HepG2 (cell line): Measurements from ENCODE around the gene MGMT. TPM values are rescaled to one million over a fixed set of nuclear protein-coding genes. Genes with fewer than 3 reads are reported as not detected.

Experiments
- BCL6 ChIP-seq: IDR thresholded peaks from 2 replicates; pipeline ENCODE4 v1.6.1; 2016; ENCODE audit warnings: missing genetic modification reagents, missing compliant biosample characterization
- CEBPG ChIP-seq: IDR thresholded peaks from 2 replicates; pipeline ENCODE4 v1.6.1; 2016
- EP300 ChIP-seq, 3 experiments: sonication (generic) in 1 of 3; formaldehyde crosslinking in 1 of 3; IDR thresholded peaks; 2 replicates each; pipeline versions ENCODE4 v1.5.1 to v1.6.1; 2011 to 2020; ENCODE audit warnings: low read depth in 2 of 3, low read length in 2 of 3, borderline replicate concordance in 1 of 3, improper control_type of control experiment in 1 of 3, mild to moderate bottlenecking in 1 of 3, missing genetic modification reagents in 1 of 3, moderate library complexity in 1 of 3
- NFE2L2 ChIP-seq: fragments of 150-350 bp; IDR thresholded peaks from 2 replicates; pipeline ENCODE4 v1.6.1; 2014; ENCODE audit warnings: low read length
- NR3C1 ChIP-seq: sonication (generic); formaldehyde crosslinking; IDR thresholded peaks from 2 replicates; pipeline ENCODE4 v1.4.0; 2020; ENCODE audit warnings: missing genetic modification reagents
- PAF1 ChIP-seq: IDR thresholded peaks from 2 replicates; pipeline ENCODE4 v1.6.1; 2016; ENCODE audit warnings: missing genetic modification reagents, missing compliant biosample characterization
- PAWR ChIP-seq: sonication (generic); formaldehyde crosslinking; IDR thresholded peaks from 2 replicates; pipeline ENCODE4 v1.4.0; 2020; ENCODE audit warnings: missing genetic modification reagents, mild to moderate bottlenecking, borderline replicate concordance
- SALL1 ChIP-seq: sonication (generic); formaldehyde crosslinking; IDR thresholded peaks from 2 replicates; pipeline ENCODE4 v1.8.0; 2022; ENCODE audit warnings: mild to moderate bottlenecking, missing genetic modification reagents
- TAF1 ChIP-seq: sonication (generic); formaldehyde crosslinking; IDR thresholded peaks from 2 replicates; pipeline ENCODE4 v1.4.0; 2020; ENCODE audit warnings: missing genetic modification reagents
- TBL1XR1 ChIP-seq: fragments of 150-350 bp; IDR thresholded peaks from 2 replicates; pipeline ENCODE4 v1.6.1; 2014; ENCODE audit warnings: borderline replicate concordance, low read length; ENCODE audit not compliant: partially characterized antibody
- TSC22D2 ChIP-seq: sonication (generic); formaldehyde crosslinking; IDR thresholded peaks from 2 replicates; pipeline ENCODE4 v1.5.1; 2020; ENCODE audit warnings: missing genetic modification reagents, mild to moderate bottlenecking, borderline replicate concordance
- ZNF230 ChIP-seq: sonication (generic); formaldehyde crosslinking; IDR thresholded peaks from 2 replicates; pipeline ENCODE4 v1.4.0; 2020; ENCODE audit warnings: mild to moderate bottlenecking, missing genetic modification reagents
- ZNF232 ChIP-seq: sonication (generic); formaldehyde crosslinking; IDR thresholded peaks from 2 replicates; pipeline ENCODE4 v1.4.0; 2020; ENCODE audit warnings: missing genetic modification reagents, borderline replicate concordance
- ZNF264 ChIP-seq: sonication (generic); formaldehyde crosslinking; IDR thresholded peaks from 2 replicates; pipeline ENCODE4 v1.4.0; 2020; ENCODE audit warnings: missing genetic modification reagents
- ZNF317 ChIP-seq: sonication (generic); formaldehyde crosslinking; IDR thresholded peaks from 2 replicates; pipeline ENCODE4 v1.5.0; 2020; ENCODE audit warnings: mild to moderate bottlenecking, missing genetic modification reagents
- ZNF333 ChIP-seq: sonication (generic); formaldehyde crosslinking; IDR thresholded peaks from 2 replicates; pipeline ENCODE4 v1.4.0; 2020; ENCODE audit warnings: mild to moderate bottlenecking, missing genetic modification reagents, borderline replicate concordance
- ZNF343 ChIP-seq: sonication (generic); formaldehyde crosslinking; IDR thresholded peaks from 2 replicates; pipeline ENCODE4 v1.4.0; 2020; ENCODE audit warnings: mild to moderate bottlenecking, missing genetic modification reagents
- ZNF430 ChIP-seq: sonication (generic); formaldehyde crosslinking; IDR thresholded peaks from 2 replicates; pipeline ENCODE4 v1.9.0; 2021; ENCODE audit warnings: mild to moderate bottlenecking, missing genetic modification reagents
- ZNF605 ChIP-seq: sonication (generic); formaldehyde crosslinking; IDR thresholded peaks from 2 replicates; pipeline ENCODE4 v1.8.0; 2022; ENCODE audit warnings: mild to moderate bottlenecking, missing genetic modification reagents
- polyA plus RNA-seq, 8 experiments: library from polyadenylated mRNA; depleted of rRNA in 3 of 8; stranded (reverse) in 7 of 8; unstranded in 1 of 8; fragments of >200 nt; fragmentation: Illumina TruSeq in 4 of 8; extraction: Trizol in 4 of 8; gene quantifications; 2 replicates each; pipeline versions ENCODE4 v1.2.1 to v1.2.3, GENCODE V29; 2011 to 2016; ENCODE audit warnings: low read depth in 4 of 8, missing spikeins in 1 of 8, mixed read lengths in 1 of 8; ENCODE audit not compliant: insufficient read depth in 1 of 8
- total RNA-seq, 5 experiments: library from RNA; depleted of rRNA; stranded (reverse); fragments of >200 nt; fragmentation: Illumina TruSeq; extraction: Trizol; gene quantifications; 2 replicates each; pipeline ENCODE4 v1.2.3, GENCODE V29; 2016; ENCODE audit warnings: low read depth in 1 of 5
- TF ChIP-seq, protein P1 (sequence below): sonication (generic); formaldehyde crosslinking; IDR thresholded peaks from 2 replicates; pipeline ENCODE4 v1.4.0; 2020; ENCODE audit warnings: missing genetic modification reagents
- TF ChIP-seq, protein P2 (sequence below): sonication (generic); formaldehyde crosslinking; IDR thresholded peaks from 2 replicates; pipeline ENCODE4 v1.4.0; 2020; ENCODE audit warnings: missing genetic modification reagents
- TF ChIP-seq, protein P3 (sequence below): sonication (generic); formaldehyde crosslinking; IDR thresholded peaks from 2 replicates; pipeline ENCODE4 v1.4.0; 2020; ENCODE audit warnings: missing genetic modification reagents
- TF ChIP-seq, protein P4 (sequence below): sonication (generic); formaldehyde crosslinking; IDR thresholded peaks from 2 replicates; pipeline ENCODE4 v1.4.0; 2020; ENCODE audit warnings: missing genetic modification reagents
- TF ChIP-seq, protein P5 (sequence below): sonication (generic); formaldehyde crosslinking; IDR thresholded peaks from 2 replicates; pipeline ENCODE4 v1.8.1; 2023; ENCODE audit warnings: mild to moderate bottlenecking, missing genetic modification reagents, borderline replicate concordance
- TF ChIP-seq, protein P6 (sequence below): IDR thresholded peaks from 2 replicates; pipeline ENCODE4 v1.6.1; 2016; ENCODE audit warnings: missing genetic modification reagents, missing compliant biosample characterization

Gene MGMT
- total and polyA plus RNA-seq, 2 of the 13 experiments (the other 11 are each of a cell fraction or from before 2014, with no cell fraction given), result 12.0 to 19.5 TPM

- TF ChIP-seq, protein P1, sequence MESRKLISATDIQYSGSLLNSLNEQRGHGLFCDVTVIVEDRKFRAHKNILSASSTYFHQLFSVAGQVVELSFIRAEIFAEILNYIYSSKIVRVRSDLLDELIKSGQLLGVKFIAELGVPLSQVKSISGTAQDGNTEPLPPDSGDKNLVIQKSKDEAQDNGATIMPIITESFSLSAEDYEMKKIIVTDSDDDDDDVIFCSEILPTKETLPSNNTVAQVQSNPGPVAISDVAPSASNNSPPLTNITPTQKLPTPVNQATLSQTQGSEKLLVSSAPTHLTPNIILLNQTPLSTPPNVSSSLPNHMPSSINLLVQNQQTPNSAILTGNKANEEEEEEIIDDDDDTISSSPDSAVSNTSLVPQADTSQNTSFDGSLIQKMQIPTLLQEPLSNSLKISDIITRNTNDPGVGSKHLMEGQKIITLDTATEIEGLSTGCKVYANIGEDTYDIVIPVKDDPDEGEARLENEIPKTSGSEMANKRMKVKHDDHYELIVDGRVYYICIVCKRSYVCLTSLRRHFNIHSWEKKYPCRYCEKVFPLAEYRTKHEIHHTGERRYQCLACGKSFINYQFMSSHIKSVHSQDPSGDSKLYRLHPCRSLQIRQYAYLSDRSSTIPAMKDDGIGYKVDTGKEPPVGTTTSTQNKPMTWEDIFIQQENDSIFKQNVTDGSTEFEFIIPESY (CRISPR knock-in tag), result no peak
- TF ChIP-seq NFE2L2, result no peak
- no peak for TF ChIP-seq PAF1 (CRISPR knock-in tag)
- TF ChIP-seq CEBPG (CRISPR knock-in tag), result peak; percentile 74
- no peak for TF ChIP-seq ZNF333
- 0 out of 2 replicates have a peak, but pooled peaks have one; percentile 19 for TF ChIP-seq ZNF430 (CRISPR knock-in tag)
- no peak for TF ChIP-seq PAWR (CRISPR knock-in tag)
- TF ChIP-seq, protein P2, sequence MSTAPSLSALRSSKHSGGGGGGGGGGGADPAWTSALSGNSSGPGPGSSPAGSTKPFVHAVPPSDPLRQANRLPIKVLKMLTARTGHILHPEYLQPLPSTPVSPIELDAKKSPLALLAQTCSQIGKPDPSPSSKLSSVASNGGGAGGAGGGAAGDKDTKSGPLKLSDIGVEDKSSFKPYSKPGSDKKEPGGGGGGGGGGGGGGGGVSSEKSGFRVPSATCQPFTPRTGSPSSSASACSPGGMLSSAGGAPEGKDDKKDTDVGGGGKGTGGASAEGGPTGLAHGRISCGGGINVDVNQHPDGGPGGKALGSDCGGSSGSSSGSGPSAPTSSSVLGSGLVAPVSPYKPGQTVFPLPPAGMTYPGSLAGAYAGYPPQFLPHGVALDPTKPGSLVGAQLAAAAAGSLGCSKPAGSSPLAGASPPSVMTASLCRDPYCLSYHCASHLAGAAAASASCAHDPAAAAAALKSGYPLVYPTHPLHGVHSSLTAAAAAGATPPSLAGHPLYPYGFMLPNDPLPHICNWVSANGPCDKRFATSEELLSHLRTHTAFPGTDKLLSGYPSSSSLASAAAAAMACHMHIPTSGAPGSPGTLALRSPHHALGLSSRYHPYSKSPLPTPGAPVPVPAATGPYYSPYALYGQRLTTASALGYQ (CRISPR knock-in tag), result peak; percentile 87
- peak; percentile 91 for TF ChIP-seq SALL1 (CRISPR knock-in tag)
- TF ChIP-seq, protein P3, sequence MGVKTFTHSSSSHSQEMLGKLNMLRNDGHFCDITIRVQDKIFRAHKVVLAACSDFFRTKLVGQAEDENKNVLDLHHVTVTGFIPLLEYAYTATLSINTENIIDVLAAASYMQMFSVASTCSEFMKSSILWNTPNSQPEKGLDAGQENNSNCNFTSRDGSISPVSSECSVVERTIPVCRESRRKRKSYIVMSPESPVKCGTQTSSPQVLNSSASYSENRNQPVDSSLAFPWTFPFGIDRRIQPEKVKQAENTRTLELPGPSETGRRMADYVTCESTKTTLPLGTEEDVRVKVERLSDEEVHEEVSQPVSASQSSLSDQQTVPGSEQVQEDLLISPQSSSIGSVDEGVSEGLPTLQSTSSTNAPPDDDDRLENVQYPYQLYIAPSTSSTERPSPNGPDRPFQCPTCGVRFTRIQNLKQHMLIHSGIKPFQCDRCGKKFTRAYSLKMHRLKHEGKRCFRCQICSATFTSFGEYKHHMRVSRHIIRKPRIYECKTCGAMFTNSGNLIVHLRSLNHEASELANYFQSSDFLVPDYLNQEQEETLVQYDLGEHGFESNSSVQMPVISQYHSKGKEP (CRISPR knock-in tag), result no peak
- TF ChIP-seq BCL6 (CRISPR knock-in tag), result peak; percentile 92
- TF ChIP-seq, protein P4, sequence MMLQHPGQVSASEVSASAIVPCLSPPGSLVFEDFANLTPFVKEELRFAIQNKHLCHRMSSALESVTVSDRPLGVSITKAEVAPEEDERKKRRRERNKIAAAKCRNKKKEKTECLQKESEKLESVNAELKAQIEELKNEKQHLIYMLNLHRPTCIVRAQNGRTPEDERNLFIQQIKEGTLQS, result peak; percentile 87
- no peak for TF ChIP-seq ZNF230 (CRISPR knock-in tag)
- 0 out of 2 replicates have a peak, but pooled peaks have one; percentile 28 for TF ChIP-seq ZNF605
- TF ChIP-seq TSC22D2 (CRISPR knock-in tag), result no peak
- TF ChIP-seq NR3C1 (CRISPR knock-in tag), result no peak
- TF ChIP-seq EP300 (IDR thresholded peaks at IDR 0.05; ENCODE audit: low read depth in 2 of 2, low read length in 2 of 2), result peak; percentile 91 to 93
- TF ChIP-seq EP300 (CRISPR knock-in tag; IDR thresholded peaks at IDR 0.05; ENCODE audit: borderline replicate concordance), result peak; percentile 85
- TF ChIP-seq, protein P5, sequence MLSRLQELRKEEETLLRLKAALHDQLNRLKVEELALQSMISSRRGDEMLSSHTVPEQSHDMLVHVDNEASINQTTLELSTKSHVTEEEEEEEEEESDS, result no peak
- TF ChIP-seq ZNF317 (CRISPR knock-in tag), result 0 out of 2 replicates have a peak, but pooled peaks have one; percentile 78
- no peak for TF ChIP-seq TBL1XR1
- TF ChIP-seq, protein P6, sequence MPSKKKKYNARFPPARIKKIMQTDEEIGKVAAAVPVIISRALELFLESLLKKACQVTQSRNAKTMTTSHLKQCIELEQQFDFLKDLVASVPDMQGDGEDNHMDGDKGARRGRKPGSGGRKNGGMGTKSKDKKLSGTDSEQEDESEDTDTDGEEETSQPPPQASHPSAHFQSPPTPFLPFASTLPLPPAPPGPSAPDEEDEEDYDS (CRISPR knock-in tag), result no peak
- TF ChIP-seq TAF1 (CRISPR knock-in tag), result no peak
- no peak for TF ChIP-seq ZNF264 (CRISPR knock-in tag)
- TF ChIP-seq ZNF232 (CRISPR knock-in tag), result no peak
- TF ChIP-seq ZNF343 (CRISPR knock-in tag), result no peak
Observed at GRCh38 chr10:129462257-129462795, 4.7 kb upstream of the MGMT start (continued).
